GM12865 (cell line): ENCODE results near the gene JMJD1C.

ENCODE experiments used
- DNase-seq: peaks from one replicate; pipeline ENCODE4 v3.0.0; 2010; ENCODE audit warnings: low read depth
- H3K4me3 ChIP-seq: 2 replicates; pipeline ENCODE4 v1.5.1; 2011; ENCODE audit warnings: mild to moderate bottlenecking, low read depth, low read length, control low read depth
- CTCF ChIP-seq: IDR thresholded peaks from 2 replicates; pipeline ENCODE4 v1.5.1; 2011; ENCODE audit warnings: low read length, control low read depth, low read depth, inconsistent platforms; ENCODE audit not compliant: insufficient read depth; ENCODE audit errors: missing control alignments

Gene JMJD1C

GRCh38 chr10:63376560-63377304 lies 89.0 kb downstream of the JMJD1C start:
- peak overlapping the region; percentile 29; the same call in 1 of the 2 replicates for H3K4me3 ChIP-seq

GRCh38 chr10:63375859-63376258 lies 89.9 kb downstream of the JMJD1C start:
- no peak for DNase-seq
- TF ChIP-seq CTCF = no peak
- H3K4me3 ChIP-seq = no peak overlapping the region

More at GRCh38 chr10:63376560-63377304, 89.0 kb downstream of the JMJD1C start:
- DNase-seq = peak; percentile 82
- TF ChIP-seq CTCF = no peak

GRCh38 chr10:63375458-63375857 lies 90.3 kb downstream of the JMJD1C start:
- TF ChIP-seq CTCF = no peak
- no peak for DNase-seq

GRCh38 chr10:63374991-63375390 lies 90.8 kb downstream of the JMJD1C start:
- H3K4me3 ChIP-seq = no peak overlapping the region
- TF ChIP-seq CTCF = no peak
- no peak for DNase-seq

More at GRCh38 chr10:63375458-63375857, 90.3 kb downstream of the JMJD1C start:
- no peak overlapping the region for H3K4me3 ChIP-seq

- no peak overlapping the region for H3K4me3 ChIP-seq
- TF ChIP-seq CTCF = no peak
- no peak for DNase-seq
Observed at GRCh38 chr10:63373176-63373575, 92.6 kb downstream of the JMJD1C start.

- TF ChIP-seq CTCF = no peak
- no peak overlapping the region for H3K4me3 ChIP-seq
- no peak for DNase-seq
Observed at GRCh38 chr10:63369711-63370110, 96.1 kb downstream of the JMJD1C start.

- no peak for DNase-seq
- no peak for TF ChIP-seq CTCF
Observed at GRCh38 chr10:63368365-63368764, 97.4 kb downstream of the JMJD1C start.

More at GRCh38 chr10:63368365-63368764, 97.4 kb downstream of the JMJD1C start:
- no peak overlapping the region for H3K4me3 ChIP-seq
